Suprapubic skin (tissue), 4 donors: ENCODE data around the gene DDX50. TPM values are rescaled to one million over a fixed set of nuclear protein-coding genes. Genes with fewer than 3 reads are reported as not detected.
"Not testable (repeated sequence)": the region's sequence is repeated elsewhere in the genome, so short reads cannot be mapped to it uniquely, and the experiment has no call there.

ENCODE experiments used
- DNase-seq, 2 donors: peaks; one replicate each; pipeline ENCODE4 v3.0.0-alpha.2; 2019; ENCODE audit warnings: low spot score in 2 of 2
- H3K27ac ChIP-seq: fragments of 200-600 bp; sonication (generic); one replicate; pipeline ENCODE4 v1.5.1; 2019
- H3K27me3 ChIP-seq: fragments of 200-600 bp; sonication (generic); one replicate; pipeline ENCODE4 v1.5.1; 2019
- H3K36me3 ChIP-seq: fragments of 200-600 bp; sonication (generic); one replicate; pipeline ENCODE4 v1.5.1; 2019
- H3K4me1 ChIP-seq: fragments of 200-600 bp; sonication (generic); one replicate; pipeline ENCODE4 v1.5.1; 2019
- H3K4me3 ChIP-seq: fragments of 200-600 bp; sonication (generic); one replicate; pipeline ENCODE4 v1.5.1; 2019; ENCODE audit warnings: mild to moderate bottlenecking
- H3K9me3 ChIP-seq: fragments of 200-600 bp; sonication (generic); one replicate; pipeline ENCODE4 v1.5.1; 2019
- EP300 ChIP-seq: sonication (generic); formaldehyde crosslinking; IDR thresholded peaks from one replicate; pipeline ENCODE4 v1.6.1; 2017; ENCODE audit warnings: antibody characterized with exemption
- POLR2A ChIP-seq, 2 donors: fragments of 450-650 bp; IDR thresholded peaks; one replicate each; pipeline ENCODE4 v1.6.1; 2017; ENCODE audit warnings: antibody characterized with exemption in 2 of 2, mild to moderate bottlenecking in 2 of 2, moderate library complexity in 2 of 2
- POLR2AphosphoS5 ChIP-seq, 3 donors: sonication (generic); formaldehyde crosslinking; IDR thresholded peaks; one replicate each; pipeline ENCODE4 v1.6.1; 2017; ENCODE audit warnings: antibody characterized with exemption in 3 of 3
- WGBS: methylation state at CpG from one replicate; pipeline ENCODE4 v1.1.5; 2018; 5-methylcytosine and 5-hydroxymethylcytosine counted together
- total RNA-seq, 4 donors: library from RNA; depleted of rRNA; stranded (reverse); fragments of >200 nt; gene quantifications; one replicate each; pipeline ENCODE4 v1.1.0, GENCODE V29; 2016
- TF ChIP-seq, protein P1 (sequence below), 2 donors: fragments of 200-600 bp in 1 of 2; fragments of 450-650 bp in 1 of 2; sonication (generic) in 1 of 2; IDR thresholded peaks; one replicate each; pipeline ENCODE4 v1.5.1; 2016 to 2019; ENCODE audit warnings: antibody characterized with exemption in 2 of 2, mild to moderate bottlenecking in 1 of 2, moderate library complexity in 1 of 2

DDX50 gene, protein sequence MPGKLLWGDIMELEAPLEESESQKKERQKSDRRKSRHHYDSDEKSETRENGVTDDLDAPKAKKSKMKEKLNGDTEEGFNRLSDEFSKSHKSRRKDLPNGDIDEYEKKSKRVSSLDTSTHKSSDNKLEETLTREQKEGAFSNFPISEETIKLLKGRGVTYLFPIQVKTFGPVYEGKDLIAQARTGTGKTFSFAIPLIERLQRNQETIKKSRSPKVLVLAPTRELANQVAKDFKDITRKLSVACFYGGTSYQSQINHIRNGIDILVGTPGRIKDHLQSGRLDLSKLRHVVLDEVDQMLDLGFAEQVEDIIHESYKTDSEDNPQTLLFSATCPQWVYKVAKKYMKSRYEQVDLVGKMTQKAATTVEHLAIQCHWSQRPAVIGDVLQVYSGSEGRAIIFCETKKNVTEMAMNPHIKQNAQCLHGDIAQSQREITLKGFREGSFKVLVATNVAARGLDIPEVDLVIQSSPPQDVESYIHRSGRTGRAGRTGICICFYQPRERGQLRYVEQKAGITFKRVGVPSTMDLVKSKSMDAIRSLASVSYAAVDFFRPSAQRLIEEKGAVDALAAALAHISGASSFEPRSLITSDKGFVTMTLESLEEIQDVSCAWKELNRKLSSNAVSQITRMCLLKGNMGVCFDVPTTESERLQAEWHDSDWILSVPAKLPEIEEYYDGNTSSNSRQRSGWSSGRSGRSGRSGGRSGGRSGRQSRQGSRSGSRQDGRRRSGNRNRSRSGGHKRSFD
- total RNA-seq = 10 to 100 TPM; 21.9 to 34.2 (median 27.8) TPM

- peak within 1 kb of the TSS; percentile 77 for H3K4me3 ChIP-seq
These were observed at the start of gene DDX50 for GRCh38 chr10:68901105-68901927. TSS of gene DDX50 (plus strand) at chr10:68901315. CDS start at chr10:68901385, 70 bp downstream.

GRCh38 chr10:68856352-68856751, 44.8 kb upstream of the DDX50 start:
- DNase-seq = no peak
- 67% methylated on average over 6 of the region's 6 CpGs for WGBS
- Histone ChIP-seq H3K27ac (no peak overlapping the region), H3K4me1 (no peaks in the 10 kb centered on the region), H3K9me3 (peaks cover 9% of the 10 kb centered on the region), H3K36me3 (no peaks in the 10 kb centered on the region), H3K27me3 (no peaks in the 10 kb centered on the region), H3K4me3 (no peak overlapping the region)
- TF ChIP-seq, protein P1, sequence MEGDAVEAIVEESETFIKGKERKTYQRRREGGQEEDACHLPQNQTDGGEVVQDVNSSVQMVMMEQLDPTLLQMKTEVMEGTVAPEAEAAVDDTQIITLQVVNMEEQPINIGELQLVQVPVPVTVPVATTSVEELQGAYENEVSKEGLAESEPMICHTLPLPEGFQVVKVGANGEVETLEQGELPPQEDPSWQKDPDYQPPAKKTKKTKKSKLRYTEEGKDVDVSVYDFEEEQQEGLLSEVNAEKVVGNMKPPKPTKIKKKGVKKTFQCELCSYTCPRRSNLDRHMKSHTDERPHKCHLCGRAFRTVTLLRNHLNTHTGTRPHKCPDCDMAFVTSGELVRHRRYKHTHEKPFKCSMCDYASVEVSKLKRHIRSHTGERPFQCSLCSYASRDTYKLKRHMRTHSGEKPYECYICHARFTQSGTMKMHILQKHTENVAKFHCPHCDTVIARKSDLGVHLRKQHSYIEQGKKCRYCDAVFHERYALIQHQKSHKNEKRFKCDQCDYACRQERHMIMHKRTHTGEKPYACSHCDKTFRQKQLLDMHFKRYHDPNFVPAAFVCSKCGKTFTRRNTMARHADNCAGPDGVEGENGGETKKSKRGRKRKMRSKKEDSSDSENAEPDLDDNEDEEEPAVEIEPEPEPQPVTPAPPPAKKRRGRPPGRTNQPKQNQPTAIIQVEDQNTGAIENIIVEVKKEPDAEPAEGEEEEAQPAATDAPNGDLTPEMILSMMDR (IDR thresholded peaks at IDR 0.05) = no peak
- TF ChIP-seq POLR2AphosphoS5 (IDR thresholded peaks at IDR 0.05) (no peak), POLR2A (IDR thresholded peaks at IDR 0.05) (no peak), EP300 (no peak)

More at GRCh38 chr10:68901105-68901927, at the start of gene DDX50:
- Histone ChIP-seq H3K27me3 (no peaks in the 10 kb centered on the region), H3K27ac (peak within 1 kb of the TSS; percentile 99), H3K9me3 (no peaks in the 10 kb centered on the region), H3K36me3 (no peaks in the 10 kb centered on the region), H3K4me1 (peaks cover 19% of the 10 kb centered on the region)
- peak; percentile 98 to 99 for DNase-seq
- WGBS = 2% methylated on average over 21 of the region's 47 CpGs
- TF ChIP-seq POLR2AphosphoS5 (IDR thresholded peaks at IDR 0.05) (peak; percentile 4 to 91 (median 84)), EP300 (no peak), POLR2A (IDR thresholded peaks at IDR 0.05) (peak in 1 of 2 donors; percentile 70)
- TF ChIP-seq, protein P1 (IDR thresholded peaks at IDR 0.05) = peak in 1 of 2 donors; percentile 4

- no peak for DNase-seq
- TF ChIP-seq EP300 = no peak
- no peak for TF ChIP-seq POLR2A (IDR thresholded peaks at IDR 0.05)
- TF ChIP-seq POLR2AphosphoS5 (IDR thresholded peaks at IDR 0.05) = no peak
- TF ChIP-seq, protein P1 (IDR thresholded peaks at IDR 0.05) = no peak
- H3K4me3 ChIP-seq = no peak overlapping the region
- no peaks in the 10 kb centered on the region for H3K36me3 ChIP-seq
- H3K27ac ChIP-seq = no peak overlapping the region
- WGBS = 62% methylated on average over 2 of the region's 2 CpGs
- H3K27me3 ChIP-seq = no peaks in the 10 kb centered on the region
- H3K9me3 ChIP-seq = peaks cover 12% of the 10 kb centered on the region
- H3K4me1 ChIP-seq = no peaks in the 10 kb centered on the region
These were observed 44.1 kb upstream of the DDX50 start for GRCh38 chr10:68857005-68857404.

GRCh38 chr10:68861253-68861652, 39.9 kb upstream of the DDX50 start:
- no peaks in the 10 kb centered on the region for H3K4me1 ChIP-seq
- H3K27me3 ChIP-seq = no peaks in the 10 kb centered on the region
- no peak overlapping the region for H3K27ac ChIP-seq
- H3K9me3 ChIP-seq = peaks cover 12% of the 10 kb centered on the region
- TF ChIP-seq EP300 = no peak
- no peak overlapping the region for H3K4me3 ChIP-seq
- 94% methylated on average over 5 of the region's 5 CpGs for WGBS
- H3K36me3 ChIP-seq = no peaks in the 10 kb centered on the region
- no peak for DNase-seq

GRCh38 chr10:68864611-68865010, 36.5 kb upstream of the DDX50 start:
- no peak for DNase-seq
- no peak overlapping the region for H3K27ac ChIP-seq
- H3K9me3 ChIP-seq = peaks cover 12% of the 10 kb centered on the region
- no peaks in the 10 kb centered on the region for H3K4me1 ChIP-seq
- H3K4me3 ChIP-seq = no peak overlapping the region
- H3K36me3 ChIP-seq = no peaks in the 10 kb centered on the region
- 87% methylated on average over 1 of the region's 1 CpG for WGBS
- no peaks in the 10 kb centered on the region for H3K27me3 ChIP-seq
- no peak for TF ChIP-seq POLR2AphosphoS5 (IDR thresholded peaks at IDR 0.05)

DNA sequence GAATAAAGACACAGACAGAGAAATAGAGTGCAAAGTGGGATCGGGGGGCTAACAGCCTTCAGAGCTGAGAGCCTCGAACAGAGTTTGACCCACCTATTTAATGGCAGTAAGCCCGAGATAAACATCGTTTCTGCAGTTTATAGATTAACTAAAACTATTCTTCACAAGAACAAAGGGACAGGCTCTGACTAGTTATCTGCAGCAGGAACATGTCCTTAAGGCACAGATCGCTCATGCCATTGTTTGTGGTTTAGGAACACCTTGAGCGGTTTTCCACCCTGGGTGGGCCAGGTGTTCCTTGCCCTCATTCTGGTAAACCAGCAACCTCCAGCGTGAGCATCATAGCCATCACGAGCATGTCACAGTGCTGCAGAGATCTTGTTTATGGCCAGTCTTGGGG, 32.9 kb upstream of the DDX50 start:
- WGBS = 87% methylated on average over 8 of the region's 8 CpGs

More for the DNA sequence above, 32.9 kb upstream of the DDX50 start:
- H3K4me3 ChIP-seq, H3K4me1 ChIP-seq, DNase-seq, H3K9me3 ChIP-seq, H3K27me3 ChIP-seq, H3K36me3 ChIP-seq, H3K27ac ChIP-seq: not testable (repeated sequence)
